ENCODE measurements around the gene TSC1. TPM values are rescaled to one million over a fixed set of nuclear protein-coding genes. Genes with fewer than 3 reads are reported as not detected.

The TSC1 gene
- total RNA-seq, 1 donor, result 68.4 TPM

DNA sequence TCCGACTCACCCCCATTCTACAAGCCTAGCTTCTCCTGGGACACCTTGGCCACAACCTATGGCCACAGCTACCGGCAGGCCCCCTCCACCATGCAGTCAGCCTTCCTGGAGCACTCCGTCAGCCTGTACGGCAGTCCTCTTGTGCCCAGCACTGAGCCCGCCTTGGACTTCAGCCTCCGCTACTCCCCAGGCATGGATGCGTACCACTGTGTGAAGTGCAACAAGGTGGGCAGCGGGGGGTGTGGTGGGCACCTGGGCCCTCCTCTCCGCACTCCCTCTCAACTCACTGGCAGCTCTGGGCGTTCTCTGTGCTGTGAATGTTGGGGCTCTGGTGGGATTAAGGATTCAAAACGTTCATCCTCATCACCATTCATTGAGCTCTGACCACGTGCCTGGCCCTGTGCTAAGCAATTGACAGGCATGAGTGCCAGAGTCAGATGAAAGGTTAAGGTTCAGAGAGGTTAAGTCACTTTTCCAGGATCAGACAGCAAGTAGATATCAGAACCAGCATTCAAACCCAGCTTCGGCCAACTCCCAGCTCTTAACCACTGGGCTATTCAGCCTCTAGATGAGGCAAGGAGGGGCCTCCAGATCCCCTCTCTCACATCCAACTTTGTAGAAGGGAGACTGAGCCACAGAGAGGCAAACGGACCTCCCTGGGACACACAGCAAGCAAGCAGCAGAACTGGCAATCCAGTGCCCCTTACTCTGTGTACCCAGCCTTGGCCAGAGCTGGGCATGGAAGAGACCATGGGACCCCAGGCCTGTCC, 44.0 kb upstream of the TSC1 start:
- H3K36me3 ChIP-seq (ENCODE audit: insufficient read depth, low read length), result no peaks in the 10 kb centered on the region
- no peak overlapping the region for H2AFZ ChIP-seq (ENCODE audit: low read length)
- no peak overlapping the region for H3K4me2 ChIP-seq (ENCODE audit: insufficient read depth, low read length)
- peaks cover 42% of the 10 kb centered on the region for H3K27me3 ChIP-seq (ENCODE audit: insufficient read depth, low read length)
- H3K4me3 ChIP-seq (ENCODE audit: insufficient read depth, low read length), result no peak overlapping the region
- H3K79me2 ChIP-seq (ENCODE audit: insufficient read depth, low read length), result no peaks in the 10 kb centered on the region
- DNase-seq (ENCODE audit: insufficient read length, low spot score, missing footprints), result peak; percentile 23
- H3K27ac ChIP-seq (ENCODE audit: low read depth, low read length), result no peak overlapping the region
- H4K20me1 ChIP-seq (ENCODE audit: insufficient read depth, low read length), result no peaks in the 10 kb centered on the region
- H3K4me1 ChIP-seq (ENCODE audit: insufficient read depth, low read length), result no peaks in the 10 kb centered on the region
- no peak for TF ChIP-seq CTCF (IDR thresholded peaks at IDR 0.05; ENCODE audit: extremely low read depth, low read depth, low read length)
- no peaks in the 10 kb centered on the region for H3K9me3 ChIP-seq (ENCODE audit: low read depth, low read length)

- Histone ChIP-seq H3K27me3 (ENCODE audit: insufficient read depth, low read length) (peaks cover 34% of the 10 kb centered on the region), H2AFZ (ENCODE audit: low read length) (no peak overlapping the region), H4K20me1 (ENCODE audit: insufficient read depth, low read length) (no peaks in the 10 kb centered on the region), H3K27ac (ENCODE audit: low read depth, low read length) (no peak overlapping the region), H3K79me2 (ENCODE audit: insufficient read depth, low read length) (no peaks in the 10 kb centered on the region), H3K9me3 (ENCODE audit: low read depth, low read length) (no peaks in the 10 kb centered on the region), H3K4me1 (ENCODE audit: insufficient read depth, low read length) (no peaks in the 10 kb centered on the region), H3K4me2 (ENCODE audit: insufficient read depth, low read length) (no peak overlapping the region), H3K4me3 (ENCODE audit: insufficient read depth, low read length) (no peak overlapping the region), H3K36me3 (ENCODE audit: insufficient read depth, low read length) (no peaks in the 10 kb centered on the region)
- TF ChIP-seq CTCF (IDR thresholded peaks at IDR 0.05; ENCODE audit: extremely low read depth, low read depth, low read length), result no peak
- DNase-seq (ENCODE audit: insufficient read length, low spot score, missing footprints), result peak; percentile 92
Observed at GRCh38 chr9:132986640-132987620, 42.5 kb upstream of the TSC1 start.

DNA sequence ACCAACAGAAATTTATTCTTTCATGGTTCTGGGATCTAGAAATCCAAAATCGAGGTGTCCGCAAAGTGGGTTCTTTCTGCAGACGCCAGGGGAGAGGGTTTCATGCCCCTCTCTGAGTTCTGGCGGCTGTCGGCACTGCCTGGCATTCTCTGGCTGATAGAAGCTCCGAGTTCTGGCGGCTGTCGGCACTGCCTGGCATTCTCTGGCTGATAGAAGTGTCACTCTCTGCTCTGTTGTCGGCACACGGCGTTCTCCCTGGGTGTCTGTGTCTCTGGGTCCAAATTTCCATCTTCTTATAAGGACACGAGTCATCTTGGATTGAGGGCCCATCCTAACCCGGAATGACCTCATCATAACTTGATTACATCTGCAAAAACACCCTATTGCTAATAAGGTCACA, 41.7 kb upstream of the TSC1 start:
- Histone ChIP-seq H2AFZ (ENCODE audit: low read length) (no peak overlapping the region), H3K27ac (ENCODE audit: low read depth, low read length) (no peak overlapping the region), H3K4me2 (ENCODE audit: insufficient read depth, low read length) (no peak overlapping the region), H3K79me2 (ENCODE audit: insufficient read depth, low read length) (no peaks in the 10 kb centered on the region), H3K36me3 (ENCODE audit: insufficient read depth, low read length) (no peaks in the 10 kb centered on the region), H4K20me1 (ENCODE audit: insufficient read depth, low read length) (no peaks in the 10 kb centered on the region), H3K9me3 (ENCODE audit: low read depth, low read length) (no peaks in the 10 kb centered on the region), H3K27me3 (ENCODE audit: insufficient read depth, low read length) (peaks cover 26% of the 10 kb centered on the region), H3K4me1 (ENCODE audit: insufficient read depth, low read length) (no peaks in the 10 kb centered on the region), H3K4me3 (ENCODE audit: insufficient read depth, low read length) (no peak overlapping the region)
- no peak for TF ChIP-seq CTCF (IDR thresholded peaks at IDR 0.05; ENCODE audit: extremely low read depth, low read depth, low read length)
- DNase-seq (ENCODE audit: insufficient read length, low spot score, missing footprints), result peak; percentile 66

DNA sequence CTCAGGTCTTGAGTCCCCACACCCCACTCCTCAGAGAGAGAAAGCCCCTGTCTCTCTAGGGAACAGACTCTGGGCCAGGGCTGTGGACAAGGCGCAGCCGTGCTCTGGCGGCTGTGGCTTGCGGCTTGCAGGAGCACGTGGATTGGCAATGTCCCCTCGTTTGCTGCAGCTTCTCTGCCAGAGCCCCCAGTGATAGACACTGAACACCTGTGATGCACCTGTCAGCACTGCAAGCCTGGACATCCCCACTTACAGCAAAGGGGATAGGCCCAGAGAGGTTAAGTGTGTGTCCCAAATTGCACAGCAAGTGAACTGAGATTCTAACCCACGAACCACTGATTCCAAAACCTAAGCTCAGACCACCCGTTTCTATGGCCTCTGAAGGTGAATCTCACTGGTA, 41.1 kb upstream of the TSC1 start:
- Histone ChIP-seq H3K36me3 (ENCODE audit: insufficient read depth, low read length) (no peaks in the 10 kb centered on the region), H3K9me3 (ENCODE audit: low read depth, low read length) (no peaks in the 10 kb centered on the region), H2AFZ (ENCODE audit: low read length) (no peak overlapping the region), H4K20me1 (ENCODE audit: insufficient read depth, low read length) (no peaks in the 10 kb centered on the region), H3K79me2 (ENCODE audit: insufficient read depth, low read length) (no peaks in the 10 kb centered on the region), H3K27me3 (ENCODE audit: insufficient read depth, low read length) (peaks cover 26% of the 10 kb centered on the region), H3K27ac (ENCODE audit: low read depth, low read length) (no peak overlapping the region), H3K4me3 (ENCODE audit: insufficient read depth, low read length) (no peak overlapping the region), H3K4me2 (ENCODE audit: insufficient read depth, low read length) (no peak overlapping the region), H3K4me1 (ENCODE audit: insufficient read depth, low read length) (no peaks in the 10 kb centered on the region)
- DNase-seq (ENCODE audit: insufficient read length, low spot score, missing footprints), result peak; percentile 38
- TF ChIP-seq CTCF (IDR thresholded peaks at IDR 0.05; ENCODE audit: extremely low read depth, low read depth, low read length), result no peak

Measured in osteoblast (primary cell).